ENCODE results near the gene RPS19BP1.
"Not testable (repeated sequence)": the region's sequence is repeated elsewhere in the genome, so short reads cannot be mapped to it uniquely, and the experiment has no call there.

The RPS19BP1 gene

GRCh38 chr22:39515266-39516050, 17.1 kb downstream of the RPS19BP1 start:
- peaks cover 53% of the 10 kb centered on the region for H3K36me3 Mint-ChIP-seq
- no peaks in the 10 kb centered on the region for H3K27me3 Mint-ChIP-seq
- H3K9me3 Mint-ChIP-seq = no peaks in the 10 kb centered on the region
- peak overlapping the region; percentile 82 for H3K27ac Mint-ChIP-seq
- peaks cover 38% of the 10 kb centered on the region for H3K4me1 Mint-ChIP-seq
- no peak overlapping the region for H3K4me3 Mint-ChIP-seq
- ATAC-seq = no peak

GRCh38 chr22:39514373-39514973, 18.1 kb downstream of the RPS19BP1 start:
- Mint-ChIP-seq H3K27ac (no peak overlapping the region), H3K9me3 (no peaks in the 10 kb centered on the region), H3K4me1 (peaks cover 43% of the 10 kb centered on the region), H3K27me3 (no peaks in the 10 kb centered on the region), H3K4me3 (no peak overlapping the region), H3K36me3 (peaks cover 57% of the 10 kb centered on the region)
- no peak for ATAC-seq

- ATAC-seq = no peak
- Mint-ChIP-seq H3K27ac (no peak overlapping the region), H3K4me3 (no peak overlapping the region), H3K36me3 (peaks cover 64% of the 10 kb centered on the region), H3K27me3 (no peaks in the 10 kb centered on the region), H3K4me1 (peaks cover 43% of the 10 kb centered on the region), H3K9me3 (no peaks in the 10 kb centered on the region)
Measured at GRCh38 chr22:39513791-39514190, 18.8 kb downstream of the RPS19BP1 start.

- no peaks in the 10 kb centered on the region for H3K27me3 Mint-ChIP-seq
- H3K36me3 Mint-ChIP-seq = peaks cover 73% of the 10 kb centered on the region
- H3K4me1 Mint-ChIP-seq = peaks cover 49% of the 10 kb centered on the region
- H3K27ac Mint-ChIP-seq = no peak overlapping the region
- no peak overlapping the region for H3K4me3 Mint-ChIP-seq
- no peak for ATAC-seq
- no peaks in the 10 kb centered on the region for H3K9me3 Mint-ChIP-seq
Measured at GRCh38 chr22:39512026-39512425, 20.5 kb downstream of the RPS19BP1 start.

GRCh38 chr22:39511226-39511625, 21.3 kb downstream of the RPS19BP1 start:
- Mint-ChIP-seq H3K4me3 (no peak overlapping the region), H3K27me3 (no peaks in the 10 kb centered on the region), H3K4me1 (peaks cover 52% of the 10 kb centered on the region), H3K9me3 (no peaks in the 10 kb centered on the region), H3K36me3 (peaks cover 79% of the 10 kb centered on the region), H3K27ac (no peak overlapping the region)
- ATAC-seq = no peak

GRCh38 chr22:39510529-39511149, 21.9 kb downstream of the RPS19BP1 start:
- no peak for ATAC-seq
- no peaks in the 10 kb centered on the region for H3K27me3 Mint-ChIP-seq
- H3K4me1 Mint-ChIP-seq = peaks cover 51% of the 10 kb centered on the region
- no peak overlapping the region for H3K27ac Mint-ChIP-seq
- H3K36me3 Mint-ChIP-seq = peaks cover 79% of the 10 kb centered on the region
- H3K9me3 Mint-ChIP-seq = no peaks in the 10 kb centered on the region
- no peak overlapping the region for H3K4me3 Mint-ChIP-seq

- Mint-ChIP-seq H3K4me3 (no peak overlapping the region), H3K9me3 (no peaks in the 10 kb centered on the region), H3K36me3 (peaks cover 73% of the 10 kb centered on the region), H3K27ac (peak overlapping the region; percentile 48), H3K27me3 (no peaks in the 10 kb centered on the region), H3K4me1 (peaks cover 55% of the 10 kb centered on the region)
- ATAC-seq = no peak
Measured at GRCh38 chr22:39508393-39508792, 24.2 kb downstream of the RPS19BP1 start.

GRCh38 chr22:39507021-39507420, 25.5 kb downstream of the RPS19BP1 start:
- not testable (repeated sequence) for H3K27me3 Mint-ChIP-seq, H3K27ac Mint-ChIP-seq, ATAC-seq, H3K4me3 Mint-ChIP-seq, H3K9me3 Mint-ChIP-seq
- peaks cover 61% of the 10 kb centered on the region for H3K4me1 Mint-ChIP-seq
- H3K36me3 Mint-ChIP-seq = peaks cover 60% of the 10 kb centered on the region

GRCh38 chr22:39504071-39504470, 28.5 kb downstream of the RPS19BP1 start:
- ATAC-seq = no peak
- peaks cover 40% of the 10 kb centered on the region for H3K36me3 Mint-ChIP-seq
- H3K27me3 Mint-ChIP-seq = no peaks in the 10 kb centered on the region
- no peaks in the 10 kb centered on the region for H3K9me3 Mint-ChIP-seq
- peaks cover 56% of the 10 kb centered on the region for H3K4me1 Mint-ChIP-seq
- no peak overlapping the region for H3K27ac Mint-ChIP-seq
- peak overlapping the region; percentile 15 for H3K4me3 Mint-ChIP-seq

- Mint-ChIP-seq H3K4me3 (peak overlapping the region; percentile 84), H3K36me3 (peaks cover 35% of the 10 kb centered on the region), H3K27ac (peak overlapping the region; percentile 78), H3K4me1 (peaks cover 52% of the 10 kb centered on the region), H3K27me3 (no peaks in the 10 kb centered on the region), H3K9me3 (no peaks in the 10 kb centered on the region)
- ATAC-seq = no peak
Measured at GRCh38 chr22:39503630-39504029, 28.9 kb downstream of the RPS19BP1 start.

- Mint-ChIP-seq H3K36me3 (peaks cover 28% of the 10 kb centered on the region), H3K27me3 (no peaks in the 10 kb centered on the region), H3K9me3 (no peaks in the 10 kb centered on the region), H3K4me3 (peak overlapping the region; percentile 84), H3K4me1 (peaks cover 45% of the 10 kb centered on the region), H3K27ac (peak overlapping the region; percentile 78)
- no peak for ATAC-seq
Measured at GRCh38 chr22:39502789-39503409, 29.6 kb downstream of the RPS19BP1 start.

GRCh38 chr22:39502109-39502788, 30.3 kb downstream of the RPS19BP1 start, which contains the start of gene MIEF1:
TSS of gene MIEF1 (plus strand) at chr22:39502290. CDS start at chr22:39511295, 9,005 bp downstream.
- Mint-ChIP-seq H3K27ac (peak within 1 kb of the TSS; percentile 78), H3K27me3 (no peaks in the 10 kb centered on the region), H3K9me3 (no peaks in the 10 kb centered on the region), H3K4me1 (peaks cover 44% of the 10 kb centered on the region), H3K4me3 (peak within 1 kb of the TSS; percentile 84), H3K36me3 (peaks cover 28% of the 10 kb centered on the region)
- ATAC-seq = peak; percentile 98

- Mint-ChIP-seq H3K27ac (peak overlapping the region; percentile 78), H3K27me3 (no peaks in the 10 kb centered on the region), H3K36me3 (peaks cover 24% of the 10 kb centered on the region), H3K9me3 (no peaks in the 10 kb centered on the region), H3K4me1 (peaks cover 45% of the 10 kb centered on the region), H3K4me3 (peak overlapping the region; percentile 84)
- peak; percentile 62 for ATAC-seq
Measured at GRCh38 chr22:39501644-39502108, 30.9 kb downstream of the RPS19BP1 start.

- H3K27me3 Mint-ChIP-seq = no peaks in the 10 kb centered on the region
- no peaks in the 10 kb centered on the region for H3K9me3 Mint-ChIP-seq
- H3K4me3 Mint-ChIP-seq = no peak overlapping the region
- peaks cover 48% of the 10 kb centered on the region for H3K4me1 Mint-ChIP-seq
- H3K27ac Mint-ChIP-seq = no peak overlapping the region
- H3K36me3 Mint-ChIP-seq = peaks cover 9% of the 10 kb centered on the region
- ATAC-seq = no peak
Measured at GRCh38 chr22:39500101-39500500, 32.4 kb downstream of the RPS19BP1 start.

- ATAC-seq = no peak
- H3K27me3 Mint-ChIP-seq = no peaks in the 10 kb centered on the region
- peaks cover 45% of the 10 kb centered on the region for H3K4me1 Mint-ChIP-seq
Measured at GRCh38 chr22:39498802-39499201, 33.7 kb downstream of the RPS19BP1 start.

More at GRCh38 chr22:39498802-39499201, 33.7 kb downstream of the RPS19BP1 start:
- no peaks in the 10 kb centered on the region for H3K36me3 Mint-ChIP-seq
- no peaks in the 10 kb centered on the region for H3K9me3 Mint-ChIP-seq
- H3K4me3 Mint-ChIP-seq = no peak overlapping the region
- H3K27ac Mint-ChIP-seq = peak overlapping the region; percentile 34

Data from stimulated activated memory B cell treated with anti-CD40 and anti-IgM and Interleukin-4, amounts not matched to agents 10 μg/mL and 1 μg/mL and 100 μg/mL, for 72 hours (primary cell).